Measurements from ENCODE around the gene ACLY.
"Not testable (repeated sequence)": the region's sequence is repeated elsewhere in the genome, so short reads cannot be mapped to it uniquely, and the experiment has no call there.

Gene ACLY

GRCh38 chr17:41939693-41940090 lies 20.9 kb upstream of the ACLY start:
- DNase-seq (ENCODE audit: low read depth in 2 of 2): no peak

GRCh38 chr17:41939044-41939692 lies 20.4 kb upstream of the ACLY start:
- no peak for DNase-seq (ENCODE audit: low read depth in 2 of 2)

- DNase-seq (ENCODE audit: low read depth in 2 of 2): no peak
These were observed 19.5 kb upstream of the ACLY start for GRCh38 chr17:41937970-41938954.

GRCh38 chr17:41935641-41936040 lies 16.9 kb upstream of the ACLY start:
- no peak for DNase-seq (ENCODE audit: low read depth in 2 of 2)

GRCh38 chr17:41932816-41933389 lies 14.2 kb upstream of the ACLY start:
- no peak for DNase-seq (ENCODE audit: low read depth in 2 of 2)

- not testable (repeated sequence) for DNase-seq (ENCODE audit: low read depth in 2 of 2)
These were observed 13.0 kb upstream of the ACLY start for GRCh38 chr17:41931715-41932114.

GRCh38 chr17:41930833-41931156 lies 12.0 kb upstream of the ACLY start:
- not testable (repeated sequence) for DNase-seq (ENCODE audit: low read depth in 2 of 2)

GRCh38 chr17:41930009-41930832 lies 11.5 kb upstream of the ACLY start, which contains the start of gene ODAD4:
Gene ODAD4 (plus strand): TSS chr17:41930617. CDS start chr17:41930724, 107 bp downstream.
- DNase-seq (ENCODE audit: low read depth in 2 of 2): peak; percentile 86 to 87

- no peak for DNase-seq (ENCODE audit: low read depth in 2 of 2)
These were observed 10.0 kb upstream of the ACLY start for GRCh38 chr17:41928693-41929251.

GRCh38 chr17:41925991-41926590 lies 7.3 kb upstream of the ACLY start:
- DNase-seq (ENCODE audit: low read depth in 2 of 2): no peak

- no peak for DNase-seq (ENCODE audit: low read depth in 2 of 2)
These were observed 1.8 kb upstream of the ACLY start for GRCh38 chr17:41920580-41920955.

- DNase-seq (ENCODE audit: low read depth in 2 of 2): no peak
These were observed 1.3 kb upstream of the ACLY start for GRCh38 chr17:41919840-41920579.

- peak in 1 of 2 donors; percentile 2 for DNase-seq (ENCODE audit: low read depth in 2 of 2)
These were observed 540 bp upstream of the ACLY start for GRCh38 chr17:41919165-41919817.

GRCh38 chr17:41917679-41918313 lies 955 bp downstream of the ACLY start:
- DNase-seq (ENCODE audit: low read depth in 2 of 2): peak in 1 of 2 donors; percentile 21

GRCh38 chr17:41917192-41917591 lies 1.6 kb downstream of the ACLY start:
- DNase-seq (ENCODE audit: low read depth in 2 of 2): no peak

GRCh38 chr17:41915566-41915965 lies 3.2 kb downstream of the ACLY start:
- no peak for DNase-seq (ENCODE audit: low read depth in 2 of 2)

- DNase-seq (ENCODE audit: low read depth in 2 of 2): no peak
These were observed 3.7 kb downstream of the ACLY start for GRCh38 chr17:41915020-41915419.

- DNase-seq (ENCODE audit: low read depth in 2 of 2): no peak
These were observed 4.4 kb downstream of the ACLY start for GRCh38 chr17:41914358-41914766.

GRCh38 chr17:41913798-41914197 lies 5.0 kb downstream of the ACLY start:
- DNase-seq (ENCODE audit: low read depth in 2 of 2): no peak

Data from stimulated activated CD4-positive, alpha-beta T cell treated with anti-CD3 and anti-CD28 coated beads, Interleukin-1b, Interleukin-23, amount 100 ng/mL, for 1 hour (primary cell).